ENCODE data around the gene FOXC1.

DNA sequence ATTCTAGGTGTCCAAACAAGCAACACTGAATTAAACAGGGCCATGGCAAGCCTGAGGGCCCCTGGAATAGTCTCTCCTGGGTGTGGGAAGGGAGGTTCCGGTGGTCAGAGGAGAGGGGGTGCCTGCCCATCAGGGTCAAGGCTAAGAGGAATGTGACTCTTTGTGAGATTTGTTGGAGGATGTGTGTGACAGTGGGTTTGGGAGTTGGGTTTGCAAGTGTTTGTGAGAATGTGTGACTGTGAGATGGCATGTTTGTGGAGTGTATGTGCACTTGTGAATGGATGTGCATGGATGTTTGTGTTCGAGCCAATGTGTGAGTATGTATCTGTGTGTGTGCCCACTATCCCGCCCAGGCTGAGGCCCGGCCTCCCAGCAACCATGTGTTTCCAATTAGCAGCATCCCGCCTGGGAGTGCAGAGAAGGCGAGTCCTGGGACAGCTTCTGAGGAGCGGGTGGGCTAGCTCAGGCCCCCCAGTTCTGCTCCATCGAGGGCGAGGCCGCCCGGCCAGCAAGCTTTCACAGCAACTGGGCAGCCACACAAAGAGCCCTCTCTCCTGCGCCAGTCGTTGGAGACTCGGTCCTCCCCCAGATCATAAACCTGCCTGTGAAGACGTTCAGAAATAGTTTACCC, 12.6 kb downstream of the FOXC1 start:
- TF ChIP-seq, protein P1, sequence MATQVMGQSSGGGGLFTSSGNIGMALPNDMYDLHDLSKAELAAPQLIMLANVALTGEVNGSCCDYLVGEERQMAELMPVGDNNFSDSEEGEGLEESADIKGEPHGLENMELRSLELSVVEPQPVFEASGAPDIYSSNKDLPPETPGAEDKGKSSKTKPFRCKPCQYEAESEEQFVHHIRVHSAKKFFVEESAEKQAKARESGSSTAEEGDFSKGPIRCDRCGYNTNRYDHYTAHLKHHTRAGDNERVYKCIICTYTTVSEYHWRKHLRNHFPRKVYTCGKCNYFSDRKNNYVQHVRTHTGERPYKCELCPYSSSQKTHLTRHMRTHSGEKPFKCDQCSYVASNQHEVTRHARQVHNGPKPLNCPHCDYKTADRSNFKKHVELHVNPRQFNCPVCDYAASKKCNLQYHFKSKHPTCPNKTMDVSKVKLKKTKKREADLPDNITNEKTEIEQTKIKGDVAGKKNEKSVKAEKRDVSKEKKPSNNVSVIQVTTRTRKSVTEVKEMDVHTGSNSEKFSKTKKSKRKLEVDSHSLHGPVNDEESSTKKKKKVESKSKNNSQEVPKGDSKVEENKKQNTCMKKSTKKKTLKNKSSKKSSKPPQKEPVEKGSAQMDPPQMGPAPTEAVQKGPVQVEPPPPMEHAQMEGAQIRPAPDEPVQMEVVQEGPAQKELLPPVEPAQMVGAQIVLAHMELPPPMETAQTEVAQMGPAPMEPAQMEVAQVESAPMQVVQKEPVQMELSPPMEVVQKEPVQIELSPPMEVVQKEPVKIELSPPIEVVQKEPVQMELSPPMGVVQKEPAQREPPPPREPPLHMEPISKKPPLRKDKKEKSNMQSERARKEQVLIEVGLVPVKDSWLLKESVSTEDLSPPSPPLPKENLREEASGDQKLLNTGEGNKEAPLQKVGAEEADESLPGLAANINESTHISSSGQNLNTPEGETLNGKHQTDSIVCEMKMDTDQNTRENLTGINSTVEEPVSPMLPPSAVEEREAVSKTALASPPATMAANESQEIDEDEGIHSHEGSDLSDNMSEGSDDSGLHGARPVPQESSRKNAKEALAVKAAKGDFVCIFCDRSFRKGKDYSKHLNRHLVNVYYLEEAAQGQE (IDR thresholded peaks at IDR 0.05; ENCODE audit: low read depth, low read length) = no peak
- TF ChIP-seq POLR2AphosphoS5 (IDR thresholded peaks at IDR 0.05; ENCODE audit: low read depth, low read length) = no peak
- no peak for TF ChIP-seq CTCF (IDR thresholded peaks at IDR 0.05)
- TF ChIP-seq, protein P2, sequence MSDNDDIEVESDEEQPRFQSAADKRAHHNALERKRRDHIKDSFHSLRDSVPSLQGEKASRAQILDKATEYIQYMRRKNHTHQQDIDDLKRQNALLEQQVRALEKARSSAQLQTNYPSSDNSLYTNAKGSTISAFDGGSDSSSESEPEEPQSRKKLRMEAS (IDR thresholded peaks at IDR 0.05; ENCODE audit: low read depth) = no peak
- no peak for TF ChIP-seq FOXM1 (IDR thresholded peaks at IDR 0.05; ENCODE audit: low read depth)

Measured in SK-N-SH (cell line).